ENCODE data around the gene M6PR.
"Not testable (repeated sequence)": the region's sequence is repeated elsewhere in the genome, so short reads cannot be mapped to it uniquely, and the experiment has no call there.

M6PR gene

DNA sequence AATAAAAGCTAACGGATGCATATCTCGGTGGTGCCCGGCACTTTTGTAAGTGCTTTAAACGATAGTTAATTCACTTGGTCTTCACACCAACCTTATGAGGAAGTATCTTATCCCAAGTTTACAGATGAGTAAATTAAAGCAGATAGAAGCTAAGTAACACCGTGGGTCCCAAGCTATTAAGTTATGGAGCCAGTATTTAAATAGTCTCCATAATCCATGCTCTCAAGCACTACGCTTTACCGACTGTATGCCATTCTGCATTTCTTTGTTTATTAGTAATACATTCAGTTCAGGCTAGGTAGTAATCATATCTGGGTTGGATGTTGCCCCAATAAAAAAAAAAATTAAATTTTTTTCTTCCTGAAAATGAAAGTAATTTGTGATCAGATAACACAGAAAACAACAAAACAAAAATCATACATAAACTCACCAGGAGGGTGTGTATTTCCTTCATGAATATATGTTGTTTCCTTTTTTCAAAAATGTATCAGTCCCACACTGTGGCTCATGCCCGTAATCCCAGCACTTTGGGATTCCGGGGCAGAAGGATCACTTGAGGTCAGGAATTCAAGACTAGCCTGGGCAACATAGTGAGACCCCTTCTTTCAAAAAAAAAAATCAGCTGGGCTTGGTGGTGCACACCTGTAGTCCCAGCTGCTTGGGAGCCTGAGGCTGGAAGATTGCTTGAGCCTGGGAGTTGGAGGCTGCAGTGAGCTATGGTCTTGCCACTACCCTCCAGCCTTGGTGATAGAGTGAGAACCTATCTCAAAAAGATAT is 1.4 kb upstream of the M6PR start:
- no peak for DNase-seq

DNA sequence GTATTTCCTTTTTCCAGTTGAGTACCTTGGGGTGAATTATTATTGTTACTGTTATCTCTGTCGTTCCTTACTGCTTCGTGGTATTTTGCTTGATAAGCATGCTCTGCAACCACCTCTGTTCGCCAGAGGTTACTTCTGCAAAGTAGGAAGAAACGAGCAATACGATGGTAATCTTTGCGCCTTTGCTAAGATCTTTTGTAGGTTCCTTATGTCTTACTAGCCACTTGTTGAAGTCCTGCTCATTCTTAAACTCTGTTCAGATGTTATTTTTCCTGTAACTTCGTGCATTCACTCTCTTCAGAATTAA is 729 bp upstream of the M6PR start:
- DNase-seq: no peak

DNA sequence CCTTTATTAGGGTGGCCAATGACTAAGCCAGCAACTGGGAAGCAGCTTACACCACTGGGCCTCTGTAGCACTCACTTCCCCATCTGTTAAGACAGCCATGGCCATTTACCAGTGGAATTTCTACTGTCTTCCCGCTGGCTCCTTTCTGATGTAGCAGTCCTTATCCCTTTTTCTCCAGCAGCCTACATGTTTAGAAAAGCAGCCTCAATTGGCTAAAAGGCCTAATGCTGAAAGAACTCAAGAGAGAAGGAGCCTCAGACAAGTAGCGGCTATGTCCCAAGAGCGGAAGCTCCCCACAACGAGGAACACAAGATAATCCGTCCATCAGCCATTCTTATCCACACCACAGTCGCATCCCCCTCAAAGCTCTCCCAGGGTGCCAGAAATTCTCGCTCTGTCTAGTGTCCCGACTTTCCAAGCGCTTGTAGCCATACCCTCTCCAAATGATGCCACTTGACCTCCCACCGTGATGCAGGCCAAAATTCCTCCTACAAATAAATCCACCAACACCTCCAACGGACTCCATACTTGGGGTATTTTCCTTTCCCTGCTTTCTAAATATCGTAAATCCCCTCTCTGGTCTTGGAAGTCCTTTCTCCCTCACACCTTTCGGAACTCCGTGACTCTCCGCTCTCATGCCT is 624 bp downstream of the M6PR start:
- no peak for DNase-seq

DNA sequence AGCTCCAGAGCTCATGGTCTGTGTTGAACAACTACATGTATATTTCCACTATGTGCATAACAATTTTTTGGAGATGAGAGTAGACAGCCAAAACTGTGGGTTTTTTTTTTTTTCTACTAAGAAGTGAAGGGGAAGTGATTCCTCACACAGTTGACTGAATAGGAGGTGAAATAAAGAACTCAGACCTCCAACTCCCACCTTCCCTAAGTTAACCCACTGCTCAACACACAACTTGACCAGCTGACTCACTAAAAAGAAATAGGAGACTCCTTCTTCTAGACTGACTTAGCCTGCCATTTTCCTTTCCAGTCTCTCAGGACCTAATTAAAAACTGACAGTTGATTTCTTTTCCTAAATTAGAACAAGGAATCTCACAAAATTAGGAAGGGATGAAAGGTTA is 1.7 kb downstream of the M6PR start:
- DNase-seq: no peak

DNA sequence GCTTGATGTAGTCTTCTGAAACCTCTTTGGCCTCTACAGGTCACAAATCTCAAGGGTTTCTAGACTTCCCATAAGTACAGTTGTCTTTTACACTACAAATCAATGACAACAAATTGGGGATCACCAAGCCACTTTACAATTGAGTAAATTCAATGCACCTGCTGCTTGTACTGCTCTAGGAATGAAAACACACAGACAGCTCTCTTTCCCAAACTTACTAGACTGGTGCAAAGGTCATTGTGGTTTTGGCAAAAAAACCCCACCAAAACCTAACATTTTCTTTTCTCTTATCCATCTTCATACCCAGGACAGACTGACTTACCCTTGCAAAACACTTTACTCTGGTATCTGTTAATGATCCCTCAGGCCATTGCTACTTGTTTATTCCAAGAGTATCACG is 2.7 kb downstream of the M6PR start:
- DNase-seq: no peak

DNA sequence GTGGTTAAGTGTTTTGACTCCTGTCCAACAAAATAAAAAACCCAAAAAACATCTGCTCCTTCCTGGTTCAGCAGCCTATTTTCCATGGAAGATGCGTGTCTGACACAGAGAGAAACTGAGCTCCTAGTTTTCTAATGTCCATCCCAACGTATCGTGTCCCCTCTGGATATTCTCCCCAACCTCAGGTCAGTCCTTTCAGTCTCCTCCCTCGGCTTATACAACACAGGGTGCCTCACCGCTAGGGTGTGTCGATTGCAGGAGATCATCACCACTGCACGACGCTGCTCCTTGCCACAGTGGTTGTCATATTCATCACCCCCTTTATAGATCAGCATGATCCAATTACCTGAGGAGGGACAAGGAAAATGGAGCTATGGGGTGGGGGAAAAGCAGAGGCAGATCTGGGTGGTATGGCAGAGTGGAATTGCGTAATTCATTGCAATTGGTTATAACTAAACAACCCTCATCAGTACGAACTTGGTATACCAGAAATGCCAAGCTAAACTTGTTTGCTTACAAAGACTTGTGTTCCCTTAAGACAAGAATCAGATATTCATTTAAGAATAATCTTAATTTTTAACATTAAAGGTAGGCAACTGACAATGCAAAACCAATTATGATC is 5.8 kb downstream of the M6PR start:
- no peak for DNase-seq

DNA sequence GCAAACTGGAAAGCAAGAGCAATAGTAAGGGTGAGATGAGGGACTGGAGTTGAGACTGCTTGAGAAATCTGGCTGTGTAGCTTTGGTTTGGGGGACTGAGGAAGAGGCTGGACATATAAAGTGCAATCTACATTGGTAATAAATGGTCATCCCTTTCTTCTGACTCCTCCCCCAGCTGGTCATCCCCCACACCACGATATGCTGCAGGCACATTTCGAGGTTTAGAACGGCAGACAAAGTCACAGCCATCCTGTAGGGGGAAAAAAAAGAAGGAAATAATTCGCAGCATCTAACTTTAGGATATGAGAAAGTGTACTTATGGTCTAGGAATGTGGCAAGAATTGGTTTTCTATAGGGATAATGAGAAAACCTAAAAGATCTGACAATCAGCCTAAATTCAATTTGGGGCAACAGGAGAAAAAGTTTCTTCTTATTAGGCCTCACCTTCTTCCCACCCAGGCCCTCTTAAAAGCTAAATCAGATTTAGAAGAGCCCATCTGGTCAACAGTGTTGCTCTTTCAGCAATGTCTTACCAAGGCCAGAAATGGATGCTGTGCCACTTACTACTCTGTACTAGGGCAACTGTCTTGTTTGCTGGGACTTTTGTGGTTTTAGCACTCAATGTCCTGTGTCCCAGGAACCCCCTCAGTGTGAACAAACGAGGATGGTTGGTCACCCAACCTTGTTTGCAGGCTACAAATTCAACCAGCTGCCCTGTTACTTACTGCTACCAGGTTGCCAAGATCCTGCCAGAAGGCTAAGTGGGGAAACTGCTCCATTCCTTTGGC is 7.6 kb downstream of the M6PR start:
- no peak for DNase-seq

DNA sequence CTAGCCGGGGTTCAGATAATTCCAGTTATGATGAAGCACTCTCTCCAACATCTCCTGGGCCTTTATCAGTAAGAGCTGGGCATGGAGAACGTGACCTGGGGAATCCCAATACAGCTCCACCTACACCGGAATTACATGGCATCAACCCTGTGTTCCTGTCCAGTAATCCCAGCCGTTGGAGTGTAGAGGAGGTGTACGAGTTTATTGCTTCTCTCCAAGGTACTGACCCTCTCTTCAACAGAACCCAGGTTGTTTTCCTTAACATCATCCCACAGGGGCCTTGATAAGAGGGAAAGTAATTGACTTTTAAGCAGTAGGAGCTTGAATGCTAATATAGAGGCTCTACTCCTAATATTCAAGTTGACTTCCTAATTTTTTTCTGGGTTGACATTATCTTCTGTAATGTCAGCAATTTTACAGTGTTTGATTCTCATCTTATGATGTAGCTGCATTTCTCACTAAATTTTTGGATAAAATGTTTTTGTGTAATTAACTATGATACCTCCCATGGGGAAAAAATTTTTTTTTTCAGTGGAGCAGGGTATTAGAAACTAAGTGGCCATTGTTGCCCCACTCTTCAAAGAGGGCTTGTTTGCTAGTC is 11.5 kb downstream of the M6PR start:
- DNase-seq: not testable (repeated sequence)

DNA sequence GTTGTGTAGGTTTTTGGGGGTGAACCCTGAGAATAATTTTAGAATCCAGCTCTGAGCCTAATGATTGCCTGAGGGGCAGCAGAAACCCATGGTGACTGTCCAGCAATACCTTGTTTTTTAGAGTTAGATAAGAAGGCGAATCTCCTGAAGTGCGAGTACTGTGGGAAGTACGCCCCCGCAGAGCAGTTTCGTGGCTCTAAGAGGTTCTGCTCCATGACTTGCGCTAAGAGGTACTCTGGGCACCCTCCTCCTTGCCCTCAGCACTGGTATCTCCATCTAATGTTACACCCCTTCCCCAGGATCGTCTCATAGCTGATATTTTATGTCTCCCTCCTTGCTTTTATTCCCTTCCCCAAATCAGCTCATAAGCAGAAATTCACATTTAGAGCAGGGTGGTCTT is 12.7 kb downstream of the M6PR start:
- no peak for DNase-seq

DNA sequence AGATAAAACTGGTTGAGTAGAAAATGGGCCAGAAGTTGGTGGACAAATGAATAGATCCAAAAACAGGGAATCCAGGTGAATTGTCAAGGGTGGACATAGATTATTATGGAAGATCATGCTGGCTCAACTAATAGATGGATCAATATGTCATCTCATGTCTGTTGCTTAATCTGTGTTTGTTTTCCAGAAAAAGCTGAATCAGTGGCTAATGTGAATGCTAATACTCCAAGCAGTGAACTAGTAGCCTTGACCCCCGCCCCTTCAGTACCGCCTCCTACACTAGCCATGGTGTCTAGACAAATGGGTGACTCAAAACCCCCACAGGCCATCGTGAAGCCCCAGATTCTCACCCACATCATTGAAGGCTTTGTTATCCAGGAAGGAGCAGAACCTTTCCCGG is 15.4 kb downstream of the M6PR start:
- DNase-seq: not testable (repeated sequence)

DNA sequence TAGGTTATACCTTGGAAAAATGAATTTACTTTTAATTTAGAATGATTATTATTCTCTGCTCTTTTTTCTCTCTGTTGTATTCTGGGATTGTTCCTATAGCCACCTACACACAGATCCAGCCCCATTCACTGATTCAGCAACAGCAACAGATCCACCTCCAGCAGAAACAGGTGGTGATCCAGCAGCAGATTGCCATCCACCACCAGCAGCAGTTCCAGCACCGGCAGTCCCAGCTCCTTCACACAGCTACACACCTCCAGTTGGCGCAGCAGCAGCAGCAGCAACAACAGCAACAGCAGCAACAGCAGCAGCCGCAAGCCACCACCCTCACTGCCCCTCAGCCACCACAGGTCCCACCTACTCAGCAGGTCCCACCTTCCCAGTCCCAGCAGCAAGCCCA is 17.0 kb downstream of the M6PR start:
- DNase-seq: not testable (repeated sequence)

DNA sequence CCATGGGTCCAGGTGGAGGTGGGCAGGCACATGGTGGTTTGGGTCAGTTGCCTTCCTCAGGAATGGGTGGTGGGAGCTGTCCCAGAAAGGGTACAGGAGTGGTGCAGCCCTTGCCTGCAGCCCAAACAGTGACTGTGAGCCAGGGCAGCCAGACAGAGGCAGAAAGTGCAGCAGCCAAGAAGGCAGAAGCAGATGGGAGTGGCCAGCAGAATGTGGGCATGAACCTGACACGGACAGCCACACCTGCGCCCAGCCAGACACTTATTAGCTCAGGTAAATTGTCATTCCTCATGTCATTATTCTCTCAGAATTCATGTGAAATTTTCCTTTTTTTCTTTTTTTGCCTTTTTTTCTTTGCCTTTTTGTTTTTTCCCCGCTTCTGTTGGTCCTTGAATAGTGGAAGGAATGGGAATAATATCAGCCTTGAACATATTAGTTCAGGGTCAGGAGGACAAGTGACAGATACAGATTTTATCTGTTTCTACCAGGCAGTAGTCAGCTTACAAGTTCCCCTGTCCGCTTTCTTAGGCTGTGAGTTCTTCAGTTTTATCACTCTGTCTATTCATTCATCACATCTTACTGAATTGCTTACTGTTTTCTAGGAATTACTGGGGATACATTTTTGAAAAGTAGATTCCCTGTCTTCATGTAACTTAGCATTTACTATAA is 18.7 kb downstream of the M6PR start:
- not testable (repeated sequence) for DNase-seq

DNA sequence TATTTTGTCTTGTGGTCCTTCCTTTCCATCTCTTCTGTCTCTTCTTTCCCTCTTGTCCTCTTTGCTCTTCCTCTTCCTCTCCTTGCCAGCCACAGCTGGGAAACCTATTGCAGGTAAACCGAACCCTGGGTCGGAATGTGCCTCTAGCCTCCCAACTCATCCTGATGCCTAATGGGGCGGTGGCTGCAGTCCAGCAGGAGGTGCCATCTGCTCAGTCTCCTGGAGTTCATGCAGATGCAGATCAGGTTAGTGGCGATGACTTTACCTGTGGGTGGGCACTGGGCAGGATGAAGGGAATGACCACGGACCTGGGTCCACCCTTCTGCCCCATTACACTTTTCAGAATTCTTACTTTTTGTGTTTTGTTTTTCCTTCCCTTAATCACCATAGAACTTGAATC is 26.9 kb downstream of the M6PR start:
- no peak for DNase-seq

DNA sequence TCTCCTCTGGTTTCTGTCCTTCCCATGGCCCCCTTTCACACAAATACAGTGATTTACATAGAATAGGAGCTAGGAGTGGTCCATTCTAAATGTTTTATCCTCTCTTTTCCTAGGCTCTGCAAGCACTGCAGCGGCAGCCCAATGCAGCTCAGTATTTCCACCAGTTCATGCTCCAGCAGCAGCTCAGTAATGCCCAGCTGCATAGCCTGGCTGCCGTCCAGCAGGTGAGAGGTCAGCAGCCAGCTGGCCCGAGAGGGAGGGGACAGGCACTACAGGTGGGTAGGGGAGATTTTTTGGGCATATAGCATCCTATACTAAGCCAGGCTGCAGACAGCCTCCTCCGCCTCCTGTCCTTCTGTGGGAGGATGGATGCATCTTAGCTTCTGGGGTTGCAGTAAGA is 29.8 kb downstream of the M6PR start:
- not testable (repeated sequence) for DNase-seq

DNA sequence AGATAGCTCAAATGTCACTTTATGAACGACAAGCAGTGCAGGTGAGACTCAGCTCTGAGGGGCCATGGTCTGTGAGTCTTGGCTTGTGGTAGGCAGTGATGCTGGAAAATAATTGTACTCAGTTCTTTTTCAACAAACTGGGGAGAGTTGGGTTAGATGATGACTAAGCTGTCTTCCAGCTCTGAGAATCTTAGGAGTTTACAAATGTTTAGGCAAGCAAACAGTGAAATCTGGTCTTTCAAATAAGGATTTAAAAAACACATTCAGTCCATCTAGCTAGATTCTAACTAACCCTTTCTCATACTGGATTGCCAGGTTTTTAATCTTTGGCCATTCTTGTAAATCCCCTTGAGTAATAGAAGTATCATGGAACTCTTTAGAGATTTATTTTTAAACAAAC is 31.7 kb downstream of the M6PR start:
- no peak for DNase-seq

DNA sequence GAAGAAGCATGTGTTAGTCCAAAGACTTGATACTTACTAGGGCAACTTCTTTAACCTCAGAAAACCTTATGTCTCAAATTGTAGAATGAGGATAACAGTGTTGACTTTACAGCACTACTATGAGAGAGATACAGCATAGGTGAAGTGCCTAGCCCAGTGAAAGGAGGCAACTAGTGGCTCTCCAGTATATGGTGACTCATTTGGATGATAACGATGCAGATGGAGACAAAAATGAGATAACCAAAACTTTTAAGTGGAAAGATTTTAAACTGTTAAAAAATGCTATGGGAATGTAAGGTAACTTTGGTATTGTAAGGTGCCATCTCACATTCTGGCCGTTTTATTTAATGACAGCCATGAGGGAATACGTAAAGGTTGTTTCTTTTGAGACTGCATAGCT is 32.4 kb downstream of the M6PR start:
- DNase-seq: no peak

DNA sequence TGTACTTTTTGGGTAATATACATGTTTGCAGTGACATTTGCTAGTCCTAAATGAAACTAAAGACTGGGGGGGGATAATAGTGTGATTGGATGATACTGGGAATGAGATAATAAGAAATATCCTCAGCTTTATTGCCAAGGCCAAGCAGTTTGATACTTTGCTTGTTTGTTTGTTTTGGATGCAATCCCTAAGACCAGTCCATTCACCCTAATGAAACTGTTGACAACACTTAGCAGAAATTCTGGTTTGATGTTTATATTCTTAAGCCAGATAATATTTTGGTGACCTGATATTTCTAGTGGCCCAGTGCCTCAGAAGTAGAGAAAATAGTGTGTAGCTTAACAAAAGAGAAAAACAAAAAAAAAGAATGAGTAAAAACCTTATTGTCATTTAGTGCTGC is 33.3 kb downstream of the M6PR start:
- DNase-seq: no peak

DNA sequence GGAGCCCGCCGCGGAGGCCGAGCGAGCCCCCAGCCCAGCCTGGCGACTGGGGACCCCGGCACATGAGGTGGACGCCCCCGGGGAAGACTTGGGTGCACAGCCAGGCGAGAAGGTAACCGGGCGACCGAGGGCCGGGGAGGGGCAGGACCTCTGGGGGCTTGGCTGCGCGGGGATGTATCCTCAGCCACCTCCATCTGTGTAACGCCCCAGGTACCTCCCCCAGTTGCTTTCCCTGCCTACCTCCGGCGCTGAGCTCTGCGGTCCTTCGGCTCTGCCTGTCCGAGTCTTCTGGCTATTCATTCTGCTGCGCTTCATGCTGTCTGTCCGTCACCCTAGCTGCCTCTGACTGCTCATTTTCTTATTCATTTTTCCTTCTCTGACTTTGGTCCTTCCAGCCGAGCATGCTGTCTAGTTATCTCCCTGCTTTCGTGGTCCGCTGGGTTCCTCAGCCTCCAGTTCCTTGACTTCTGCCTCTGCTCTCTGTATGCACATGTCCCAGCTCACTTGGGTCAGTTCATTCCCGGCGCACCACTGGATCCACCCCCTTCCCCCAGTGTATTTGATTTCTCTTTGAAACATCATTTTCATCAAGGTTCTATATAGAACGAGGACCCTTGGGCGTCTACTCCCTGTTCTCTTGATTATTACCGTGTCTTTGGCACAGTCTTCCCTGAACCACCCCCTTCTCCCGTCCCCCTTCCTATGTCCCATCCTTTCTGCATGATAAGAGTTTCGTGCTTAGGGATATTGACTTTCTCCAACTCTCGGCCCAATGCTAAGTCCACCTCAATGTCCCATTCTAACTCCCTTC is 34.5 kb downstream of the M6PR start:
- peak; percentile 28 for DNase-seq

DNA sequence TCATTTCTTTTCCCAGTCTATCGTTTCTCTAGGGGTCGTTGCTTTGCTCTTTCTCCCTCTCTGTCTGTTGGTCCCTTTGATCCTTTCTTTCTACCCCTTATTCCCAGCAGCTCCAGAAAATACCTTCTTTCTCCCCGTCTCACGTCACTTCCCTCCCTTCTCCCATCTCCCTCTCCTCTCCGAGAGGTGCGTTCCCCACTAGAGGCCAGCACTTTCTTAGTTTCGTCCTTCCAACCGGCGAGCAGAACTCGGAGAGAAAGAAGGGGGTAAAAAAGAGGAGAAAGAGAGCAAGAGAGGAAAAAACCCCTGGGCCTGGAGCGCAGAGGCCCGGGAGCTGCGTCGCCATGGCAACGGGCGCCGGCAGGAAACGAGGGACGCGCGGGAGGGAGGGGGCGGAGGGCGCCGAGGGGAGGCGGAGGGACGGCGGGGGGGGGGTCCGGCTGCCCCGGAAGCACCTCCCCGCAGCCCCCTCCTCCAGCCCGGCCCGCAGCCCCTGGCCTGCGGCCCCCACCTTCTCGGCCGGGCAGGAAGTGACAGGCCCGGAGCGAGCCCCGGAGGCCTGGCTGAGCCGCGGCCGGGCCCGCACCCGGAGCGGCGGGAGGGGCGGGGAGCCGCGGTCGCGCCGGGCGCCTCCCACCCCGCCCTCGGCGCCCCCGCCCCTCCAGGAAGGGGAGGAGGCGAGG is 35.3 kb downstream of the M6PR start, which contains the start of gene PHC1:
TSS of gene PHC1 (plus strand) at position 477 of the 683 bp plus-strand sequence. CDS start 3,169 bp downstream, outside the sequence.
- DNase-seq: peak; percentile 68

DNA sequence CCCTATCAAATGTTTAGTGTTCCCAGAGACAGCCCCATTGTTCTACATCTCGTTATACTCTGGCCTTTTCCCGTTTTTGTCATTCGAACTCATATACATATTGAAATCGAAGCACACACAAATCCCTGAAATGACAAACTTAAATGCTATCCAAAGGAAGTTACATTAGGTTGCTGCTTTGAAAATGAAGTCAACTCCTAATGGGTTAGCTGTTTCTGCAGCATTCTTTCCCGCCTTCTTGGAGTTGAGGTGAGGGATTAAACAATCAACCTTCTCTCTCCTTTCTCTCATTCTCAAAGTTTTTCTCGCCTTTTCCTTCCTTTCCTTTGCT is 35.8 kb downstream of the M6PR start:
- no peak for DNase-seq

DNA sequence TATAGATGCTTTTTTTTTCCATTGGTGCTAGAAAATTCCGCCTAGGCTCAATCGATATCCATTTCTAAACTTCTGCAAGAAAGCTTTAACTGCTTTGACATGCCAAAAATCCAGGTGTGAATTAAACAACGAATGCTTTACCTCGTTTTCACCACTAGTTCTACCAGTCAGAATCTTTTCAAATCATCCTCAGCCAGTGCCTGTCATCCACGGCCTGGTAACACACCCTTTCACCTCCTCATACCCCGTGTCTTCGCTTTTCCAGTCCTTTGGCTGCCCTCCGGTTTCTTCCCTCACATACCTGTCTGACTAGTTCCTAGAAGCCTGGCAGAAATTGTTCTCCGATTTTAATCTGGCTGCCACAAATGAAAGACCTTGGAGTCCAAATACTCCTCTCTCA is 36.5 kb downstream of the M6PR start:
- DNase-seq: no peak
